ENCODE results near the gene CRLF1. TPM values are rescaled to one million over a fixed set of nuclear protein-coding genes. Genes with fewer than 3 reads are reported as not detected.
"Not testable (repeated sequence)": the region's sequence is repeated elsewhere in the genome, so short reads cannot be mapped to it uniquely, and the experiment has no call there.

Gene CRLF1
- total RNA-seq, 1 donor from 2014 or later = 2.6 TPM

DNA sequence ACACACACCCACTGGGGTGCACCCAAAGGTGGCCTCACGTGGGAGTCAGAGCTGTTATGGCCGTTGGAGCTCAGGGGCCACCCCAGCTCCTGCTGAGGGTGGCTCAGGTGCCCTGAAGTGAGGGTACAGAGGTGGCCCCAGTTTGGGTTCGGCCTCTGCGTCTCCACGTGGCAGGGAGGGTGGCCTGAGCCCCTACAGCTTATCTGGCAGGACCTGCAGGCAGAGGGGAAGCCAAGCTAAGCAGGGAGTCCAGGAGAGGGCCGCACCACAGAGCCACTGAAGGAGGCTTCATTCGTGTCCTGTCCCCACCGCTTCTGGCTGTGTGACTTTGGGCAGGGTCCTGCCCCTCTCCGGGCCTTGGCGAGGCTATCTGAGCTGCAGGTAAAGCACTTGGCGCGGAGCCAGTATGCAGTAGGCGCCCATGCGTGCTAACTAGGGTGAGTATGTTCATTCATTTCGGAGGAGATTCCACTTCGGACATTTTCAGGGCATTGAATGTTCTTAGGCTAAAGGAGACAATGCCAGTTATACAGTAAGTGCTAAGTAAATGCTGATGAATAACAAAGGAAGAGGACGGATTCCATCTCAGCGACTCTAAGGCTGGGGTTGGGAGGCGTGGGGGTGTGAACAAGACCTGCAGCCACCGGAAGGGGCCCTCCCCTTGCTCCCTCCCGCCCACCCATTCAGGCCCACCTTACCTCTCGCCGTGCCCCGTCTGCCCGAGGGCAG, 13.1 kb downstream of the CRLF1 start:
- Histone ChIP-seq H3K4me1 (ENCODE audit: control insufficient read depth in 3 of 3, insufficient read depth in 3 of 3, low read length in 3 of 3) (peaks cover 27 to 44% (median 40%) of the 10 kb centered on the region in 3 donors), H3K9me3 (ENCODE audit: control insufficient read depth in 3 of 3, low read length in 3 of 3) (no peaks in the 10 kb centered on the region), H3K27ac (ENCODE audit: low read depth, low read length) (no peak overlapping the region), H3K27me3 (ENCODE audit: control insufficient read depth in 3 of 3, insufficient read depth in 3 of 3, low read length in 3 of 3) (peaks cover 3 to 19% (median 15%) of the 10 kb centered on the region in 3 donors), H3K36me3 (ENCODE audit: control insufficient read depth in 3 of 3, insufficient read depth in 3 of 3, low read length in 3 of 3) (peaks cover 3 to 13% (median 6%) of the 10 kb centered on the region in 3 donors), H3K9ac (ENCODE audit: low read depth in 1 of 3, low read length in 3 of 3) (no peak overlapping the region), H3K4me3 (ENCODE audit: low read length in 3 of 3) (no peak overlapping the region)

GRCh38 chr19:18592732-18593131, 13.9 kb downstream of the CRLF1 start:
- H3K27ac ChIP-seq (ENCODE audit: low read depth, low read length); H3K4me3 ChIP-seq (ENCODE audit: low read length in 3 of 3); H3K9me3 ChIP-seq (ENCODE audit: control insufficient read depth in 3 of 3, low read length in 3 of 3); H3K9ac ChIP-seq (ENCODE audit: low read depth in 1 of 3, low read length in 3 of 3): not testable (repeated sequence)
- H3K4me1 ChIP-seq (ENCODE audit: control insufficient read depth in 3 of 3, insufficient read depth in 3 of 3, low read length in 3 of 3) = peaks cover 35 to 52% (median 48%) of the 10 kb centered on the region in 3 donors
- H3K36me3 ChIP-seq (ENCODE audit: control insufficient read depth in 3 of 3, insufficient read depth in 3 of 3, low read length in 3 of 3) = peaks cover 3 to 13% (median 6%) of the 10 kb centered on the region in 3 donors
- peaks cover 0 to 13% (median 11%) of the 10 kb centered on the region in 3 donors for H3K27me3 ChIP-seq (ENCODE audit: control insufficient read depth in 3 of 3, insufficient read depth in 3 of 3, low read length in 3 of 3)

DNA sequence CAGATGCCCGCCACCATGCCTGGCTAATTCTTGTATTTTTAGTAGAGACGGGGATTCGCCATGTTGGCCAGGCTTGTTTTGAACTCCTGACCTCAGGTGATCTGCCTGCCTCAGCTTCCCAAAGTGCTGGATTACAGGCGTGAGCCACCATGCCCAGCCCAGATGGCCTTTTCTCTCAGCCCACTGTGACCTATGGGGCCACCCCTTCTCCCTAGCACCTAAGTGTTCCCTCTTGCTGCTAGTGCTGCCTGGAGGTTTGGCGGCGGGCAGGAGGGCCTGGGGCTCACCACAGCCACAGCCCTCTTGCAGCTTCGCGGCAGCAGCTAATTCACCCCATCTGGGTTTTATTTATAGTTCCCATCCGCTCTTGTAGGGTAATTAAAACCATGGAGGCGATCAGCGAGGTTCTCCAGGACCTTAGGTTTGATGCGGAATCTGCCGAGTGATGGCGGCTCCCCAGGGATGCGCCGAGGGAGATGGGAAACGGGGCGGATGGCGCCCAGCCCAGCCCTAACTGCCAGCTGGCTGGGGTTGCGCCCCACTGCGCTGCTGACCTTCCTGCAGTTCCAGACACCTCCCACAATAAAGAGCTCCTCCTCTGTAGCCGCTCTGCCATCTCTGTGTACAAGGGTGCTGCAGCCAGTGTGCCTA, 14.7 kb downstream of the CRLF1 start:
- Histone ChIP-seq H3K4me1 (ENCODE audit: control insufficient read depth in 3 of 3, insufficient read depth in 3 of 3, low read length in 3 of 3) (peaks cover 37 to 53% (median 49%) of the 10 kb centered on the region in 3 donors), H3K9me3 (ENCODE audit: control insufficient read depth in 3 of 3, low read length in 3 of 3) (no peaks in the 10 kb centered on the region), H3K36me3 (ENCODE audit: control insufficient read depth in 3 of 3, insufficient read depth in 3 of 3, low read length in 3 of 3) (peaks cover 3 to 13% (median 6%) of the 10 kb centered on the region in 3 donors), H3K27ac (ENCODE audit: low read depth, low read length) (no peak overlapping the region), H3K4me3 (ENCODE audit: low read length in 3 of 3) (no peak overlapping the region), H3K9ac (ENCODE audit: low read depth in 1 of 3, low read length in 3 of 3) (no peak overlapping the region), H3K27me3 (ENCODE audit: control insufficient read depth in 3 of 3, insufficient read depth in 3 of 3, low read length in 3 of 3) (peaks cover 0 to 8% (median 6%) of the 10 kb centered on the region in 3 donors)

DNA sequence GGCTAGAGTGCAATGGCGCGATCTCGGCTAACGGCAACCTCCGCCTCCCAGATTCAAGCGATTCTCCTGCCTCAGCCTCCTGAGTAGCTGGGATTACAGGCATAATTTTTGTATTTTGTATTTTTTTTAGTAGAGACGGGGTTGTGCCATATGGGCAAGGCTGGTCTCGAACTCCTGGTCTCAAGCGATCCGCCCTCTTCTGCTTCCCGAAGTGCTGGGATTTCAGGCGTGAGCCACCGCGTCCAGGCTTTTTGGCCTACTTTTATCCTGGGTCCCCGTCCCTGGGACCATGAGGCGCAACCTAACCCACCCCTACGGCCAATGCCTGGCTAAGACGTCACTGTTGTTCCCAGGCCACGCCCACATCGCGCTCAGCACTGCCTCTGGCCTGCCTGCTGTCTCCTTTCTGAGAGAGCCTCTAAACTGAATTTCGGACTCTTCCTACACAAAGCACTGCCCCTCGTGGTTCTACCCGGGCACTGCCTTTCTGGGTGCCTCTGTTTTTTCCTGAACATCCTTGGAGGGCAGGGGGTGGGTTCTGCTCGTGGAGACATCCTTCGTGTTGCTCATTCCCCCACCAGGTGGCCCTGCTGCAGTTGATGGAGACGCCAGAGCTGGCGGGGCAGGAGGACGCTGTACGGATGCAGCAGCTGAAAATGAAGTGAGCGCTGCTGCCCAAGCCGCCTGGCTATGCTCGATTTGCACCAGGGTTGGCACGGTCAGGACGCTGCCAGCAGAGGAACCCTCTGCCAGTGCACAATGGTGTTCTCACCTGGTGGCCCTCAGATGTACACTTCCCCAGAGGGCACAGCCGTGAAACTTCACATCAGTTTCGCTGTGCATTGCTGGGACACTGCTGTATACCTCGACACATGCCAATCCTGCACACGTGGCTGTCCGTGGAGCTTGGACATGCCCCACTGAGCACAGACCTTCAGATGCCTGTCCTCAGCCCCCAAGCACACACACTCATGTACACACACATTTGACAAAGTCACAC, 16.0 kb downstream of the CRLF1 start:
- Histone ChIP-seq H3K9ac (ENCODE audit: low read depth in 1 of 3, low read length in 3 of 3) (peak overlapping the region in 1 of 3 donors; percentile 96), H3K36me3 (ENCODE audit: control insufficient read depth in 3 of 3, insufficient read depth in 3 of 3, low read length in 3 of 3) (peaks cover 3 to 13% (median 6%) of the 10 kb centered on the region in 3 donors), H3K9me3 (ENCODE audit: control insufficient read depth in 3 of 3, low read length in 3 of 3) (no peaks in the 10 kb centered on the region), H3K4me3 (ENCODE audit: low read length in 3 of 3) (peak overlapping the region in 2 of 3 donors; percentile 11 to 87), H3K27me3 (ENCODE audit: control insufficient read depth in 3 of 3, insufficient read depth in 3 of 3, low read length in 3 of 3) (peaks cover 0 to 4% (median 3%) of the 10 kb centered on the region in 3 donors), H3K4me1 (ENCODE audit: control insufficient read depth in 3 of 3, insufficient read depth in 3 of 3, low read length in 3 of 3) (peaks cover 37 to 52% (median 49%) of the 10 kb centered on the region in 3 donors), H3K27ac (ENCODE audit: low read depth, low read length) (no peak overlapping the region)

GRCh38 chr19:18589380-18590272, 17.0 kb downstream of the CRLF1 start:
- H3K27ac ChIP-seq (ENCODE audit: low read depth, low read length) = peak overlapping the region; percentile 79
- peaks cover 29 to 43% (median 41%) of the 10 kb centered on the region in 3 donors for H3K4me1 ChIP-seq (ENCODE audit: control insufficient read depth in 3 of 3, insufficient read depth in 3 of 3, low read length in 3 of 3)
- H3K9me3 ChIP-seq (ENCODE audit: control insufficient read depth in 3 of 3, low read length in 3 of 3) = no peaks in the 10 kb centered on the region
- no peaks in the 10 kb centered on the region for H3K27me3 ChIP-seq (ENCODE audit: control insufficient read depth in 3 of 3, insufficient read depth in 3 of 3, low read length in 3 of 3)
- peak overlapping the region; percentile 77 to 96 (median 84) for H3K9ac ChIP-seq (ENCODE audit: low read depth in 1 of 3, low read length in 3 of 3)
- H3K36me3 ChIP-seq (ENCODE audit: control insufficient read depth in 3 of 3, insufficient read depth in 3 of 3, low read length in 3 of 3) = peaks cover 3 to 13% (median 6%) of the 10 kb centered on the region in 3 donors
- peak overlapping the region; percentile 76 to 89 (median 87) for H3K4me3 ChIP-seq (ENCODE audit: low read length in 3 of 3)

DNA sequence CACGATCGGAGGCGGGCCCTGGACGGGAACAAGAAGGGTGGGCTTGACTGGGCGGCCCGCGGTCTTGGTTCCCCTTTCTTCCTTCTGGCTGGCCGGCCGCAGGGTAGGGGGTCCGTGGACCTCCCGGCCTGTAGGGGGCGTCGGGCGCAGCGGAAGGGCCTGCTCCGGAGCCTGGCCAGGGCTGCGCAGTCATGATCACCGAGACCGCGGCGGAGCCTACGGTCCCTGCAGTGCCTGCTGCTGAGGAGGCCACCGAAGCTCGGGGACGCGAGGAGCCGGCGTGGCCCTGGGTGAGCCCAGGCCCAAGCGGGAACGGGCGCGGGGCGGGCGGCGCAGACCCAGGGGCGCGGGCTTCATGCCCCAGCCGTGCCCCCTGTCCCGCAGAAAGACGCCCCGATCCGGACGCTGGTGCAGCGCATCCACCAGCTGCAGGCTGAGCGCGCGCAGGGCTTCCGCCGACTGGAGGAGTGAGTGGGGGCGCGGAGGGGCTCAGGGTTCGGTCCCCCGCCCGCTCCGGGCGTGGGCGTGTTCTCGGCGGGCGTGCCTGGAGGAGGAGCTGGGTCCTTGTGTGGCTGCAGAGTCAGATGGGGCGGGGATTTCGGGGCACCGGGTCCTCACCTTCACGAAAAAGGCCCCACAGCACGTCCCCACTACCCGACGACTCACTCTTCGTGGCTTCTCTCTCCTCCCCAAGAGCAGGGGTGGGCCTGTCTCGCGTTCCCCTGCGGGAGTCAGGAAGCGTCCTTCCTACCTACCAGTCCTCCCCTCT, 17.8 kb downstream of the CRLF1 start, which contains the start of gene REX1BD:
Gene REX1BD, plus strand, starts transcription at position 188 of the 769 bp plus-strand sequence. Its CDS starts 4 bp downstream, at position 192.
- peaks cover 28 to 42% (median 36%) of the 10 kb centered on the region in 3 donors for H3K4me1 ChIP-seq (ENCODE audit: control insufficient read depth in 3 of 3, insufficient read depth in 3 of 3, low read length in 3 of 3)
- H3K27ac ChIP-seq (ENCODE audit: low read depth, low read length) = peak within 1 kb of the TSS; percentile 79
- no peaks in the 10 kb centered on the region for H3K9me3 ChIP-seq (ENCODE audit: control insufficient read depth in 3 of 3, low read length in 3 of 3)
- no peaks in the 10 kb centered on the region for H3K27me3 ChIP-seq (ENCODE audit: control insufficient read depth in 3 of 3, insufficient read depth in 3 of 3, low read length in 3 of 3)
- peak within 1 kb of the TSS; percentile 80 to 96 (median 84) for H3K9ac ChIP-seq (ENCODE audit: low read depth in 1 of 3, low read length in 3 of 3)
- H3K4me3 ChIP-seq (ENCODE audit: low read length in 3 of 3) = peak within 1 kb of the TSS; percentile 76 to 89 (median 87)
- H3K36me3 ChIP-seq (ENCODE audit: control insufficient read depth in 3 of 3, insufficient read depth in 3 of 3, low read length in 3 of 3) = peaks cover 3 to 13% (median 6%) of the 10 kb centered on the region in 3 donors

GRCh38 chr19:18587962-18588610, 18.5 kb downstream of the CRLF1 start:
- peak overlapping the region; percentile 76 to 89 (median 87) for H3K4me3 ChIP-seq (ENCODE audit: low read length in 3 of 3)

DNA sequence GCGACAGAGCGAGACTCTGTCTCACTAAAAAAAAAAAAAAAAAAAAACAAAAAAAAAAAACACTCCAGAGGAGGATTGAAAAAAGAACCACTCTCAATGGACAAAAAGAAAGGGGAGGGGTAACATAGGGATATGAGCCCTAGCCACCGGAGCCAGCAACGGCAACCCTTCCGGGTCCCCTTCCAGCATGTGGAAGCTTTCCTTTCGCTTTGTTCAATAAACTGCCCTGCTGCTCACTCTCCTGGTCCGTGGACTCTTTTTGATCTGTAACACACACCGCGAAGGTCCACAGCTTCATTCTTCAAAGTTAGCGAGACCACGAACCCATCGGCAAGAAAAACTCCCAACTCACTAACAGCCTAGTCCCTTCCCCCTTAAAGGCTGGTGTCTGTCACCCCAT, 19.0 kb downstream of the CRLF1 start:
- no peaks in the 10 kb centered on the region for H3K9me3 ChIP-seq (ENCODE audit: control insufficient read depth in 3 of 3, low read length in 3 of 3)
- H3K27ac ChIP-seq (ENCODE audit: low read depth, low read length) = no peak overlapping the region
- peak overlapping the region in 2 of 3 donors; percentile 76 to 87 for H3K4me3 ChIP-seq (ENCODE audit: low read length in 3 of 3)
- peaks cover 28 to 36% (median 33%) of the 10 kb centered on the region in 3 donors for H3K4me1 ChIP-seq (ENCODE audit: control insufficient read depth in 3 of 3, insufficient read depth in 3 of 3, low read length in 3 of 3)
- peak overlapping the region in 1 of 3 donors; percentile 84 for H3K9ac ChIP-seq (ENCODE audit: low read depth in 1 of 3, low read length in 3 of 3)
- peaks cover 3 to 13% (median 6%) of the 10 kb centered on the region in 3 donors for H3K36me3 ChIP-seq (ENCODE audit: control insufficient read depth in 3 of 3, insufficient read depth in 3 of 3, low read length in 3 of 3)
- H3K27me3 ChIP-seq (ENCODE audit: control insufficient read depth in 3 of 3, insufficient read depth in 3 of 3, low read length in 3 of 3) = no peaks in the 10 kb centered on the region

More at GRCh38 chr19:18587962-18588610, 18.5 kb downstream of the CRLF1 start:
- Histone ChIP-seq H3K27ac (ENCODE audit: low read depth, low read length) (peak overlapping the region; percentile 79), H3K9ac (ENCODE audit: low read depth in 1 of 3, low read length in 3 of 3) (peak overlapping the region; percentile 80 to 96 (median 84)), H3K36me3 (ENCODE audit: control insufficient read depth in 3 of 3, insufficient read depth in 3 of 3, low read length in 3 of 3) (peaks cover 3 to 13% (median 6%) of the 10 kb centered on the region in 3 donors), H3K4me1 (ENCODE audit: control insufficient read depth in 3 of 3, insufficient read depth in 3 of 3, low read length in 3 of 3) (peaks cover 28 to 36% (median 33%) of the 10 kb centered on the region in 3 donors), H3K27me3 (ENCODE audit: control insufficient read depth in 3 of 3, insufficient read depth in 3 of 3, low read length in 3 of 3) (no peaks in the 10 kb centered on the region), H3K9me3 (ENCODE audit: control insufficient read depth in 3 of 3, low read length in 3 of 3) (no peaks in the 10 kb centered on the region)
